ENCODE measurements around the gene ZBTB9.

DNA sequence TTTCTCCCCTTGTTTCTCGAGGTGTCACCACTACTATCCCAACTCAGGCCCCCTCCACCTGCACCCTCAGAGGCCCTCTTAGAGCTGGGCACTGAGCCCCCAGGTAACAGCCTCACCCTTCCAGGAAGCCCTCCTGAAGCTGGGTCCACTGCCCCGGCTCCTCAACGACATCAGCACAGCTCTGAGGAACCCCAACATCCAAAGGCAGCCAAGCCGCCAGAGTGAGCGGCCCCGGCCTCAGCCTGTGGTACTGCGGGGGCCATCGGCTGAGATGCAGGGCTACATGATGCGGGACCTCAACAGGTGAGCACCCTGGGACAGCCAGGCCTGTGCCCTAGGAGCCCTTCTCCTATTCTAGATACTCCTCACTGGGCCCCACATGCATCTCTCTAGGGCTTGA, 12.9 kb upstream of the ZBTB9 start:
- TF ChIP-seq, protein P1, sequence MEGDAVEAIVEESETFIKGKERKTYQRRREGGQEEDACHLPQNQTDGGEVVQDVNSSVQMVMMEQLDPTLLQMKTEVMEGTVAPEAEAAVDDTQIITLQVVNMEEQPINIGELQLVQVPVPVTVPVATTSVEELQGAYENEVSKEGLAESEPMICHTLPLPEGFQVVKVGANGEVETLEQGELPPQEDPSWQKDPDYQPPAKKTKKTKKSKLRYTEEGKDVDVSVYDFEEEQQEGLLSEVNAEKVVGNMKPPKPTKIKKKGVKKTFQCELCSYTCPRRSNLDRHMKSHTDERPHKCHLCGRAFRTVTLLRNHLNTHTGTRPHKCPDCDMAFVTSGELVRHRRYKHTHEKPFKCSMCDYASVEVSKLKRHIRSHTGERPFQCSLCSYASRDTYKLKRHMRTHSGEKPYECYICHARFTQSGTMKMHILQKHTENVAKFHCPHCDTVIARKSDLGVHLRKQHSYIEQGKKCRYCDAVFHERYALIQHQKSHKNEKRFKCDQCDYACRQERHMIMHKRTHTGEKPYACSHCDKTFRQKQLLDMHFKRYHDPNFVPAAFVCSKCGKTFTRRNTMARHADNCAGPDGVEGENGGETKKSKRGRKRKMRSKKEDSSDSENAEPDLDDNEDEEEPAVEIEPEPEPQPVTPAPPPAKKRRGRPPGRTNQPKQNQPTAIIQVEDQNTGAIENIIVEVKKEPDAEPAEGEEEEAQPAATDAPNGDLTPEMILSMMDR (conservative IDR thresholded peaks at IDR 0.05; ENCODE audit: low read depth, low read length) = no peak
- no peak for TF ChIP-seq EZH2 (IDR thresholded peaks at IDR 0.05; ENCODE audit: borderline replicate concordance, low read depth, low read length, poor library complexity, severe bottlenecking)
